Stimulated activated CD8-positive, alpha-beta memory T cell treated with anti-CD3 and anti-CD28 coated beads, Interleukin-7, amount 100 ng/mL, for 1 hour (primary cell): ENCODE measurements around the gene CPNE4.
"Not testable (repeated sequence)": the region's sequence is repeated elsewhere in the genome, so short reads cannot be mapped to it uniquely, and the experiment has no call there.

Experiments used
- DNase-seq, 2 donors: peaks; one replicate each; pipeline ENCODE4 v3.0.0-alpha.2; 2020; ENCODE audit warnings: low read depth in 2 of 2

Gene CPNE4

GRCh38 chr3:132034486-132035464 is at the start of gene CPNE4:
Gene CPNE4 (minus strand): TSS chr3:132035014.
- peak in 1 of 2 donors; percentile 12 for DNase-seq

DNA sequence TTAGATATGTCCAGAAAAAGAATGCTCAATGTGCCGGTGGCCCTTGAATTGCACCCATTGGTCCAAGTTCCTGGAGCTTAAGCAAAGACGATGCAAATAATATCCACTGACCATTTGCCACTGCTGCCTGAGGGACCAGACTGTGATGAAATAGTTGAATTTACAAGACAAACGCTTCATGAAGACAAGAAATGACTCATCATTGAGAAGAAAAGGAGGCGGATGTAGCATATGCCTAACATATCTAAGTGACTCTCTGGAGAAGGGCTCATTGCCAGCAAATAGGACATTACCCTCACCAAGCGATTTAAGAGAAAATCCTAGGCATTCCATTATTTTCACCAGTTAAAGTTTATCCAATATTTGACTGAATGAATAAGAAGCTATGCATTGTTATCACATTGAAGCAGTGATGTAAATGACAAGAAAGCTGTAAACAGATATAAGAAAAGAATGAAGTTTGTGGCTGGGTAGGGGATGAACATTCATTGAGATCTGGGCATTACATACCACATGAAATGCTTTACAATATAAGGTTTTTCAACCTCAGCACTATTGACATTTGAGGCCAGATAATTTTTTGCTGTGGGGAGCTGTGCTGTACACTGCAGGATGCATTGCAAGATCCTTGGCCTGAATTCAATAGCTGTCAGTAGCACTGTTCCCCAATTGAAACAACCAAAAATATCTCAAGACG is 48.9 kb upstream of the CPNE4 start:
- DNase-seq, result no peak

GRCh38 chr3:132083159-132083558 is 48.3 kb upstream of the CPNE4 start:
- DNase-seq, result no peak

GRCh38 chr3:132079147-132079546 is 44.3 kb upstream of the CPNE4 start:
- no peak for DNase-seq

DNA sequence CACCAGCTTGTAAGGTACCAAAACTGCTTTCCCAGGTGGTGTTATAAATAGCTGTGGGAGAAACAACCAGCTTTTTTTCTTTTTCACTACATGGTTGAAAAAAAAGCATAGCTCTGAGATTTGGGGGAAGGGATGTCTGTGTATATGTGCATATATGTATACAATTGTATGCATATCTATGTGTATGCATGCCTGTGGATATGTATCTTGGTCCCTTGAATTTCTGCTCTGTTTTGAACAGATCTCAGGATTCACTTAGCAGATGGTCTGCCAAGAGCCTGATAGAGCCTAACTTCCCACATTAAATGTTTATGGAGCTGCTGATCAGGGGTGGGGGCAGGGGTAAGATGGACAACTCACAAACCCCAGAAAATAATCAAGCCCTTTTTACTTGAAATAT is 39.0 kb upstream of the CPNE4 start:
- DNase-seq, result no peak

GRCh38 chr3:132071043-132071442 is 36.2 kb upstream of the CPNE4 start:
- DNase-seq, result no peak

GRCh38 chr3:132064114-132064513 is 29.3 kb upstream of the CPNE4 start:
- no peak for DNase-seq

DNA sequence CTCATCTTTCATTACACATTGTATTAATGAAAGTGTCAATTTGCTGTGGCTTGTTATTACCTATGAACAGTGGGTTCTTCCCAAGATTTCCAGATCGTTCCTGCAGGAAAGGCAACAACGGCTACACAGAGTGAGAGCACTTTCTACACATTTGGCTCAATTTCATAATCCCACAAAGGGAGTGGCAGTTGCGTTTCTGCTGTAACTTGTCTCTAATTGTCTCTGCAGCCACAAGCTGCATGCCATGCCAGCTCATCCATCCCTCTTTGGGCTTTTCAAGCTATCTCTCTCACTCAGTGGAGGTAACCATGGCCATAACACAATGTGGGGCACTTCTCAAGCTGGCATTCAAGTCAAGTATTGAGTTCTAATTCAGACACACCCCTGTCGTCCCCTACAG is 27.7 kb upstream of the CPNE4 start:
- DNase-seq, result no peak

DNA sequence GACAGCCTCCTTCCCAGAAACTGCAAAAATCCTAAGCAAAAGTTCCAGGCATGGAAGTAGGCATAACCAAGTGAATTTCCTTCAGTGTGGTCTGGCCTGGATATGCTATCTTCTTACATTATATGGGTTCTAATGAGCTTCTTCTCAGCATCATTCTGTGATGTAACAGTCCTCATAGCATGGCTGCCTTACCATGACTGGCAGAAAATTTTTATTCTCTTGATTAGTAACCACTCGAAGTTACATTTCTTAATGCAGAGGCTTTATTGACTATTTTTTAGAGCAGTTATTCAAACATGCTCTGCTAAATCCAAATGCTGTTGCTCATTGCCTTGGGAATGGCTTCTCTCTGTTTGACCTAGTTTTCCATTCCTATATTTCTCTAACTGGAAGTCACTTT is 21.1 kb upstream of the CPNE4 start:
- no peak for DNase-seq

DNA sequence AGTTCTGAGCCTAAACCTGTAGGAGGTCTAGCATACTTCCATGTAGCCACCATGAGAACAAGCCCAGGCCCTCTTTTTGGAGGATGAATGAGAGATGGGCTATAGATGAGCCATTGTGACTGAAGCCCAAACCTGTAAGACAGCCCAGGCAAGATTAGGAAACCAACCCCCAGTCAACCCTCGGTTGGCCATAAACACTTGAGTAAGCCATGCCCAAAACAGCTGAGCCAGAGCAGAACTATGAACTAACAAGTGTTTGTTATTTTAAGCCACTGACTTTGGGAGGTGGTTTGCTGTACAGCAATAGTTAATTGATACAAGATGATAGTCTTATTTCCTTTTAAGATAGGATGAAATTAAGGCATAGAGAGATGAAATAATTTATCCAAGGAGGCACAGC is 12.4 kb upstream of the CPNE4 start:
- DNase-seq, result no peak

DNA sequence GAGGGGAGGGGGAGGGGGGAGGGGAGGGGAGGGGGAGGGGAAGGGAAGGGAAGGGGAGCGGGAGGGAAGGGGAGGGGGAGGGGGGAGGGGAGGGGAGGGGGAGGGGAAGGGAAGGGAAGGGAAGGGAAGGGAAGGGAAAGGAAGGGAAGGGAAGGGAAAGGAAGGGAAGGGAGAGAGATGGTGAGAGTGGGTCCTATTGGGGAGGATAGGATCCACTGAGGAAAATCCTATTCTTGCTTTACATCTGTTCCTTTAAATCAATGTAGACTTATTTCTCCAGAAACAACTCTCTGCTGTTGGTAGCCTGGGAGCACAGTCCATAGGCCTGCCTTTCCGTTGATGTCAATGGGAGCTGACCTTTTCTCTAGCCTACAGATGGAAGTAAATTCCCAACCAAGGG is 10.1 kb upstream of the CPNE4 start:
- not testable (repeated sequence) for DNase-seq

DNA sequence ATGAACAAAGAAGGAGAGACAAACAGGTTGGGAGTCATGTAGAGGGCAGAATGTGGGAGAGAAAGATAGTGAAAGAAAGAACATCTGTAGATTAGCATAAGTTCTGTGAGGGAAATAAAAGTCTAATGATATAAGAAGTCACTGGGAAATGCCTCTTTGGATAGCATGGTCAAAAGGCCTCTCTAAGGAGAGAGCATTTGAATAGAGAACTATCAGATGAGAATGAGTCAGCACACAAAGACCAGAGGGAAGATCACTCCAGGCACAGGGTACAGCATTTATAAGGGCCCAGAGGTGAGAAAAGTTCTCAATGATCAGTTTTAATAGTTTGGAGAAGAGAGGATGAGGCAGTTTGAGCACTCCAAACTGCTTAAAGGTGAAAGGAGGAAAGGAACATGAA is 7.9 kb upstream of the CPNE4 start:
- DNase-seq, result no peak

GRCh38 chr3:132038198-132038825 is 3.5 kb upstream of the CPNE4 start:
- no peak for DNase-seq

- no peak for DNase-seq
Observed at GRCh38 chr3:132037581-132037980, 2.8 kb upstream of the CPNE4 start.

GRCh38 chr3:132037056-132037455 is 2.2 kb upstream of the CPNE4 start:
- no peak for DNase-seq

GRCh38 chr3:132034097-132034485 is 723 bp downstream of the CPNE4 start:
- DNase-seq, result no peak

GRCh38 chr3:132033471-132033870 is 1.3 kb downstream of the CPNE4 start:
- DNase-seq, result no peak

DNA sequence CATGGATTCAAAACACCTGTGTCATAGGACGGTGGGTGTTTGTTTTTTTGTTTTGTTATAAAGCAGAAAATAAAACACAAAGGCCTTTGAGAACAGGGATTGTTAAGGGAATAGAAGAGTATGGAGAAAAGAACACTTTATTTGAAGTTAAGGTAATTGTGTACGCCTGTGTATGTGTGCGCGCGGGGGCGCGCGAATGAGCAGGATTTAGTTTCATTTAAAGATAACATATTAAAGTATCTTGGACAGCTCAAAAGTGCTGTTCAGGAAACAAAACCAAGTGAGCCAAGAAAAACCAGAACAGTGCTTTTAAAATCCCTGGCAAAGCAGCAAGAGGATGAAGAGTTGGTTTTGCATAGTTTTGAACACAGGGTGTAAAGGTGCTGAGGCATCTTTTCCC is 1.9 kb downstream of the CPNE4 start:
- no peak for DNase-seq

GRCh38 chr3:132029182-132029902 is 5.5 kb downstream of the CPNE4 start:
- peak in 1 of 2 donors; percentile 5 for DNase-seq

DNA sequence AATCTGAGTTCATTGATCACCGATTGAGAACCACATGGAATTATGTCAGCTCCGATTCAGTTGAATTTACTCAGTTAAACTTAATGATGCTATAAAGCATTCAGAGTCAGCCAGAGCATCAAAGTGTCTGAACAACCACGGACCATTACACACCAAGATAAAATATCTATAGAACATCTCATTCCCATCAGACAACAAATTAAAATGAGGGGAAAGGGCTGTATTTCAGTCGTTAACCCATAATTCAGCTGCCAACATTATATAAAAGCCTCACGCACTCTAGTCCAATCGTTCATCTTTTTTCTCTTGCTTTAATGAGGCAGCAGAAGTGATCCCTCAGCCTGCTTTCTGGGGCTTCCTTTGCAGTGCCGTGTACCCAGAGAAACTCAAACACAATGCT is 11.9 kb downstream of the CPNE4 start:
- DNase-seq, result no peak

GRCh38 chr3:132020058-132020457 is 14.8 kb downstream of the CPNE4 start:
- no peak for DNase-seq

- no peak for DNase-seq
Observed at GRCh38 chr3:132017137-132017536, 17.7 kb downstream of the CPNE4 start.
